GM18511 (cell line): Measurements from ENCODE around the gene SLC25A15.

ENCODE experiments used
- ATAC-seq: cut with Tn5 transposase; IDR thresholded peaks from one replicate; pipeline ENCODE4 v1.9.1; 2021; ENCODE audit warnings: mild to moderate bottlenecking, moderate library complexity; ENCODE audit not compliant: unreplicated experiment

The SLC25A15 gene

DNA sequence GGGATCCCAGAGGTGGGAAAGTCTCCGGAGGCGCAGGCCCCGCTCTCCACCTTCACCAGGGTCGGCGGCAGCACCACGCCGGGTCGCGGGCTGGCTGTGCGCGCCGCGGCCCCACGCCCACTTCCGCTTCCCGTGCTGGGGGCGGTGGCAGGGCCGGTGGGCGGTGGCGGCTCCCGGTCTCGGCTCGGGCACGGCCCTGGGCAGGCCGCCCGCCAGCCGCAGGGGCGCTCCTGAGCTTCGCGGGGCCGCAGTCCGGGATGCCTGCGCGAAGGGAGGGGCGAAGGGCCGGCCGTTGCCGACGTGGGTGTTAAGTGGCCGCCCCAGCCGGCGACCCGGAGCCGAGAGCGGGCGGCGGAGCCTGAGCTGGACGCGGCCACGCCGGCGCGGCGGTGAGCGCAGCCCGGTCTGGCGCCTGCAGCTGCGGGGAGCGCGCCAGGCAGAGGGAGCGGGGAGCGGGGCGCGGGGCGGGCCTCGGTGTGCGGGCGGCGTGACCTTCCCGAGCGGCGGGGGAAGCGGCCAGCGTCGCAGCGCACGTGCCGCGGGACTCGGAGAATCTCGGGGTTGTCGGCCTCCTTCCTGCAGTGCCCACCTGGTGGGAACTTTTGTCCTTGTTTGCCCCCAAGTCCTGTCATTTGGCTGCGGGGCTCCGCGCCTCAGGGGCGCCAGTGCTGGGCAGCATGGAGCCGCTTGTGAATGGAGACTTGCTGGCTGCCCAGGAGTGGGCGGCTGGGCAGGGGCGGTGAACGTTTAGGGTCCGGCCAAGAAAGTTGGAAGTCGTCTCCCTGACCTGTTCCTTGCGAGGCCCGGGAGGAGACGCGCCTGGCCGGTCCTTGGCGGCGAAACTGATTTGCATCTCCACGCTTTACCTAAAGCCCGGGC is at the start of gene SLC25A15:
SLC25A15 (plus strand) TSS at position 337 of the 879 bp plus-strand sequence. CDS start 3,616 bp downstream, outside the sequence.
- ATAC-seq: peak; percentile 90

DNA sequence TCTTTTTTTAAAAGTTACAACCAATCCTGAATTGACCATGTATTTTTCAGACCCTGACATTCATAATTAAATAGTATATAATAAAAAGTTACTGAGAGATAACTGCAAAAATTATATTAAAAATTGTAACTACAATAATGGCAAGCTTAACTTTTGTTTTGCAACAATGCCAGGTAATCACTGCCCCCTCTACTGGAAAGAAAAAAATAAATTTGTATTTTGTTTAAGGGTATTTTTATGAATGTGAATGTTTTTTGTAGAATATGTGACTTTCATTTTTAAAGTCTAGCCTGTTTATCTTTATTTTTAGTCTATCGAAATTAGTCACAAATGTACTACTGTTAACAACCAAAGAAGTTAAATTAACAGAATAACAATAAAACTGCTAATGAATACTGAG is 40.1 kb upstream of the SLC25A15 start:
- ATAC-seq: no peak

DNA sequence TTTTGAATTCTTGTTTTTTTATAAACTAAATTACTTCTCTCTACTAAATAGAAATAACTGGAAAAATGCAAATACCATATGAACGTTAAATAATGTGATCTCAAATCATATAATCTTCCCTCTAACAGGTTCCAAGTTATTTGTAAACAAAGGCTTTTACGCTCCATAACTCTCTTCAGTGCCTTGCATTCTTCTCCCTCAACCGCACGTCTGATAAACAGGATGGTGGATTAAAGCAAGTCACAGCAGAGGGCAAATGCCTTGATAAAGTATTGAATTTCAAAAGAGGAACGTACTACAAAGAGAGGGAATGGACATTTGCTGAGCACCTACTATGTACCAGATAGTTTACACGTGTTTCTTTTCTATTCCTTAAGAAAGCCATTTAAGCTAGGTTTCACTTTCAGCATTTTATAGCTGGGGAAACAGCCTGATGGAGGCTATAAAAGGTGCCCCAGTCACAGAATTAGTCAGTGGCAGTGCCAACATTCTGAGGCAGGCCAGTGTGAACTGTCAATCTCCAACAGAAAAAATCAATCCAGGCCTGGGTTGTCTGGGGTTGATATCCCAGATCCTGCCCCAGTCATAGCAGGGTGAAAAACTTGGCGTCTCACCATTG is 34.2 kb upstream of the SLC25A15 start:
- ATAC-seq: no peak

- no peak for ATAC-seq
Observed at GRCh38 chr13:40756042-40756441, 33.4 kb upstream of the SLC25A15 start.

GRCh38 chr13:40758811-40759210 is 30.6 kb upstream of the SLC25A15 start:
- peak; percentile 40 for ATAC-seq

DNA sequence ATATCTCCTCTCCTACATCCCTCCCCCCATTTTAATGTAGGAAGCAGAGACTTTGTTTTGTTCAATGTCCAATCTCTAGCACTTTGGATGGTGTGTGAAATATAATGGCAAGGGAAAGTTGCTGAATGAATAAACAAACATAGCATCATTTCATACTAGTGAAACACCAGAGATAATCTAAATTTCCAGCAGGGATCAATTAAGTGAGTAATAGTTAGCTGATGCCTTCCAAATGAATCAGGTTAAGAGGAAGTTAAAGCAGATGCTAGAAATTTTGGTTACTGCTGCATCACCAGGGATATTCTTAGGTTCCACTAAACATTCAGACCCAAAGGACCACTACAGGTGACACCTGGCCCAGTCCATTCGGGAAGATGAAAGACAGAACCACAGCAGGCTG is 26.6 kb upstream of the SLC25A15 start:
- ATAC-seq: no peak

- ATAC-seq: no peak
Observed at GRCh38 chr13:40764587-40765403, 24.6 kb upstream of the SLC25A15 start.

DNA sequence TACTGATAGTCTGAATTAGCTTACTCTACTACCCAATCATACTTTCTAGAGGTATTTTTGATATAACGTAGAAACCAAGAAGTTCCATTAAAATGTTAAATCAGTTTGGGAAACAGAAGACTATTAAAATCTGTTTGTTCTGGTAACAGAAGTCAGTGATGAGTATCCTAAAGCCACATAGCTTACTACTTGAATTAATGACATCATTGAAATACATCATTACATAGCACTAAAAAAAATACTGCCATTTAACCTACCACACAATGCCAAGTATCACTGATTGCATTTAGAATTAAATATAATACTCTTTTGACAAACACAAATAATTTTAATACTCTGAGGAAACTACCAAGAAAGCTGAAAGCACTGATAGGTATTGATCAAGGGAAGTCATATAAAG is 23.8 kb upstream of the SLC25A15 start:
- no peak for ATAC-seq

GRCh38 chr13:40769970-40770369 is 19.4 kb upstream of the SLC25A15 start:
- ATAC-seq: no peak

DNA sequence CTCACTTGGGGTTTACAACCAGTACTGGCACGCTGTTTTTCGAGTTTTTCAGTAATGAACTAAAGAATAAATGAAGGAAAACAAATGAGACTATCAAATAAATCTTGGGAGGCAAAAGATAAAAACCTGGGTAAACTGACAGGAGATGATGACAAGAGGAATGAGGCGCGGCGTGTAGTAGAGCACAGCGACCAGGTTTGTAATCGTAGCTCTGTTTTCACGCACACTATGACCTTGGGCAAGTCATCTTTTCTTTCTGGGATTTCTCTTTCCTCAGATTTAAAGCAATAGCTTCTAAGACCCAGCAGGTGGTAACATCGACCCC is 18.8 kb upstream of the SLC25A15 start:
- no peak for ATAC-seq

- ATAC-seq: peak; percentile 99
Observed at GRCh38 chr13:40770934-40771618, 18.3 kb upstream of the SLC25A15 start, which contains the start of gene MRPS31. TSS of gene MRPS31 (minus strand) at chr13:40771190. CDS start at chr13:40771136, 54 bp downstream.

DNA sequence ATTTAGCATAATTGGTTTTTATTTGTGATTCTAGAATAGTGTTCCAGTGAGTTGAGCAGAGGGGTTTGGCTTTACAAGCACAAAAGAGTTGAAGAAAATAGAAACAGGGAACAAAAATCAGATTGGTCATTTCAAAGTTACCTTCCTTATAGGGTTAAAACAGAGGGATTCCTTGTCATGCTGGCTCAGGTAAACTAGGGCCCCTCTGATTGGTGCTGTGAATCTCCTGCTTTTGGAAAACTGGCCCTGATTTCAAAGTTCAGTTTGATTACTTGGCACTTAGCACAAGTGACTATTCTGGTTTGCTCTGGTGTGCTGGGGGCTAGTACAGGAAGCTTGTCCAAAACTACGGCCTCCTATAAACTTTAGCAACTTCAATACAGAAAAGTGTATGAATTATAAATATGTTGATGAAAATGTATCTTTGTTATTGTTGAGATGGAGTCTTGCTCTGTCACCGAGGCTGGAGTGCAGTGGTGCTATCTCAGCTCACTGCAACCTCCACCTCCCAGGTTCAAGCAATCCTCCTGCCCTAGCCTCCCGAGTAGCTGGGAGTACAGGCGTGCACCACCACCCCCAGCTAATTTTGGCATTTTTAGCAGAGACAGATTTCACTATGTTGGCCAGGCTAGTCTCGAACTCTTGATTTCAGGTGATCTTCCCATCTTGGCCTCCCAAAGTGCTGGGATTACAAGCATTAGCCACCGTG is 16.5 kb upstream of the SLC25A15 start:
- no peak for ATAC-seq

DNA sequence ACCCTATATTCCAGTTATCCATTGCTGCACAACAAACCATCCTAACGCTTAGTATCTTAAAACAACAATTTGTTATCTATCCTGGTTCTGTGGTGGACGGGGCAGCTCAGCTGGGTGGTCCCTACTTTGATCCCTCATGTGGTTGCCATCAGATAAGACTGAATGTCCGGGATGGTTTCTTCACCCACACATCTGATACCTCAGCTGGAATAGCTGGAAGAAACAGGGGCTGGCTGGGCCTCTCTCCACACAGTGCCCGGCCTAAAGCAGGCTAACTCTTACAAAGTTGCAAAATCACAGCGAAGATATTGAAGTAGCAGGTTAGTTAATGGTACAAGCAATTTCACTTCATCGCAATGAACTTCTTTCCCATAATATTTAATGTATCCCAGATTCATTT is 14.7 kb upstream of the SLC25A15 start:
- no peak for ATAC-seq

GRCh38 chr13:40776232-40776631 is 13.2 kb upstream of the SLC25A15 start:
- ATAC-seq: no peak

GRCh38 chr13:40776681-40777165 is 12.7 kb upstream of the SLC25A15 start:
- peak; percentile 63 for ATAC-seq

DNA sequence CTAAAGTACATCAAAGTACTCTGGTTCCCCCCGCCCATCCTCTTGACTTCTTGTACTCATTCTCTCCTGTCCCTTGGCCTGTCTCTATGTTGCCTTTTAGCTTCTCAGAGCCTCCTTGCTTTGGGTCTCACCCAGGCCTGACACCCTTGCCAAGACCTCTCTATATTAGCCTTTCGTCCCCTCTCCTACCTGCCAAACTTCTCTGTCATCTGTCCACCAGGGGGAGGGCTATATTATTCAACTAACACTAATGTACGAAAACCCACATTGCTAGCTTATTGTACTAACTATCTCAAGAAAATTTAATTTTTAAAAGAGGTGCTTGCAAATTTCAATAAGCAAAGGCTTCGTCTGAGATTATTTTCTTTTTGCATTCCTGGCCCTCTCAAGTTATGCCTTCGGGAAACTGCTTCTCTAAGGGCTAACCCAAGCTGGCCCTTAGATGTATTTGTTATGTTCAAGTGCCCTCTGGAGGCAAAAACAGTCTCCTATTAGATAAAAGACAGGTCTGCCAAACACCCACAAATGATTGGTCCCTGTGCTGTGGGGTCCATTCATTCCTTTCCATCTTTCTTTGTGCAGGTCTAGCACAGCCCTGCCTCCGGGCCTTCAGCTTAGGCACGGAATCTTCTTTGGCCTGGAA is 12.1 kb upstream of the SLC25A15 start:
- ATAC-seq: peak; percentile 90

- no peak for ATAC-seq
Observed at GRCh38 chr13:40777809-40778175, 11.6 kb upstream of the SLC25A15 start.

DNA sequence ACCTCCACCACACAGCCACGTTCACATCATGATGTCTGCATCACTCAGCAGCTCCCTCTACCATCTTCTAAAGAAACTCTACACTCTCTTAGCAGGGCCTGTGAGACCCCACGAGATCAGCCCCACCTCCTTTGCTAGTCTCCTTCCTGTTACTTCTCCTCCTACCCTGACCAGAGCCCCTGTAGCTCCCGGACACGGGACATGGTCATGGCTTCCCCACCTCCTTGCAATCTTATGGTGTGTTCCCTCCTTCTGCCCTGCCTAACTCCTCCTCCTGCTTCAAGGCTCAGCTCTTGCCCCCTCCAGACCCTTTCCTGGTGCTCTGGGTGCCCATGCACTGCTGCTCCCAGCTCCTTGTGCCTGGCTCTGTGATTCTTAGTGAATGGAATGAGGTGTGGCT is 10.4 kb upstream of the SLC25A15 start:
- ATAC-seq: no peak

GRCh38 chr13:40779796-40780285 is 9.6 kb upstream of the SLC25A15 start:
- no peak for ATAC-seq
